ENCODE measurements around the gene RFC5.
"Not testable (repeated sequence)": the region's sequence is repeated elsewhere in the genome, so short reads cannot be mapped to it uniquely, and the experiment has no call there.

Gene RFC5, protein sequence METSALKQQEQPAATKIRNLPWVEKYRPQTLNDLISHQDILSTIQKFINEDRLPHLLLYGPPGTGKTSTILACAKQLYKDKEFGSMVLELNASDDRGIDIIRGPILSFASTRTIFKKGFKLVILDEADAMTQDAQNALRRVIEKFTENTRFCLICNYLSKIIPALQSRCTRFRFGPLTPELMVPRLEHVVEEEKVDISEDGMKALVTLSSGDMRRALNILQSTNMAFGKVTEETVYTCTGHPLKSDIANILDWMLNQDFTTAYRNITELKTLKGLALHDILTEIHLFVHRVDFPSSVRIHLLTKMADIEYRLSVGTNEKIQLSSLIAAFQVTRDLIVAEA

DNA sequence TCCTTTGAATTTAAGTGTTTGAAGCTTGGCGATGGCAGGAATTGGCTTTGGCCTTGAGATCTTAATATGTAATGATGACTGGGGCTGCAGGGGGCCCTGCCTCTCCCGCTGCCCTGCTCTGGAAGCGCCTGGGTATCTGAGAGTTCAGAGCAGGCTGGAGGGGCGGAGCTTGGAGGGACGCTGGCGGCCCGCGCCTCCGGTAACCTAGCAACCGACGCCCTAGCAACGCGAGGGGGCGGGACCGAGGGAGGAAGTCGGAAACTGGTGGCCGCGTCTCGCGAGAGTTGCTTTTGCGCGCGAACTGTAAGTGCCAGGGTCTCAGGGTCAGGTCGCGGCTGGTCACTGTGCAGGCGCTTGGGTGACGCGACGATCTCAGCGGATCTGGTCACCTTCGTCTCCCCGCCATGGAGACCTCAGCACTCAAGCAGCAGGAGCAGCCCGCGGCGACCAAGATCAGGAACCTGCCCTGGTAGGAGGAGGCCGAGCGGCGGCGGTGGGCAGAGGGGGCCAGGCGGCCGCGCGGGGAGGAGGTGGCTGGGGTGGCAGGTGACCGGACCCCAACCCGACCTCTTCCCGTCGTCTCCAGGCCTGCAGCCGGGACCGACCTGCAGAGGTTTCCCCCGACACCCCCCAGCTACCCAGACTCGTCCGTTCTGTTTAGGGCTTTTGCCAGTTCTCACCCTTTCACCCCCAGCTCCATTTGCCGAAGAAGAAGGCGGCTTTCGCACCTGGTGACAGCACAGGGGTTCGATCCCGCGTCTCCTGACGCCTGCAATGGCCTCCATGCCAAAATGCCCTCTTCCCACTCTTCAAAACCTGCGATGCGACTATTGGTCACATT, at the start of gene RFC5:
RFC5 (plus strand) TSS at position 280 of the 841 bp plus-strand sequence; CDS start at position 405, 125 bp downstream.
- FAIRE-seq: peak; percentile 95

DNA sequence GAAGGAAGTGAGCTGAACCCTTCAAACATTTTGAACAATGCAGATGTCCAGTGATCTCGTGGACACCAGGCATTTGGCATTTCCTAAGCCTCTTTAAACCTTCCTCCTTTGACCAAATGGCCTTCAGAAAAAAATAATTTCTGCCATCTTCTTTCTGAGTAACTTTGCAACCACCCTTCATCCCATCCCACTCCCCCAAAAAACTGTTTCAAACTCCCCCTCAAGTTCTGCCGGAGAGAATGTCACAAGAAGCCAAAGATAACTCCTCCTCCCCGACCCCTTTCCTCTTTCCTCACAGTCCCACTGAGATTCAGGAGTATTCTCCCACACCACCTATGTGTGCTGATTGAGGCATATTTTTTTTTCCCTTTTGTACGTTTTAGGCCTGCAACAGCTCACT, 49.5 kb upstream of the RFC5 start:
- no peak for DNase-seq (ENCODE audit: extremely low spot score, insufficient read length, low read depth)

More for the DNA sequence above, at the start of gene RFC5:
- DNase-seq (ENCODE audit: extremely low spot score, insufficient read length, low read depth): peak; percentile 98

DNA sequence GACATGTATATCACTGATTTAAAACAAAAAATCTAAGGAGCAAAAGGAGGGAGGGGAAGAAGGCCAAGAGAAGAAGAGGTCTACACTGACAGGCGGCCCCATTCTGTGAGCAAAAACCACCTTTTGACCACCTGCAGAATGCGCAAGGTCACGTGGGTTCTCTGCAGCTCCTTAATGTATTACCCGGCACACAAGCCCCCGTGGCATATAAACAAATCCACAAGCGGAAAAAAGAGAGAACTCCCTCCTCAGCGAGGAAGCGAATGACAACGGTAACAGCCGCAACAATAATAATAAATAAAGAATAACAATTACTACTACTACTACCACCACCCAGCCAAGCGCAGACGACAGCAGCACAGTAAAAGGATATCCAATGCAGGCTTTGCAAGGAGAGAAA, 49.0 kb upstream of the RFC5 start:
- FAIRE-seq: no peak

More for the DNA sequence above, 49.5 kb upstream of the RFC5 start:
- FAIRE-seq: no peak

DNA sequence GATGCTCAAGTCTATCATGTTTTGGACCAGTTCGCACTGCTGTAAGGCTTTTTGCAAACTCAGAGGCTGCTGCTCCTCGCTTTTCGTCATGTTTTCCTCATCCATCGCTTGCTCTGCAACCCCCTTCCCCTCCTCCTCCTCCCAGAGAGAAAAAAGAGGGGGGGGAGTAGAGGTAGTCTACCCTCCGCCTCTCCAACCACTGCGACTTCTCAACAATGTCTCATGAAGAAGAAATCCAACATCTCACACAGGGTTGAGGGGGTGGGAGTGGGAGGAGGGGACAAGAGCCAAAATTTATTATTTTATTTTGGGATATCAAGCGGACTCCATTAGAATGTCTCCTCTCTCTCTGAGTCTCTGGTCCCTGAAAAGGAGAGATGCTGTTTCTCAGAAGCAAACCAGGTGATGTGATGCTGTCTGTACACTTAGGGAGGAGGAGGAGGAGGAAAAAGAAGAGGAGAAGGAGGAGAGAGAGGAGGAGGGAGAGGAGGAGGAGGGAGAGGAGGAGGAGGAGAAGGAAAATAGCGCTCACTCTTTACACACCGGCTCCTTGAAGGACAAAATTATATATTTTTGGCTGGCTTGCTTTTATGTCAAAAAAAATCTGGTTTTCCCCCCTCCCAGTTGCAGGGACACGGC, 48.2 kb upstream of the RFC5 start:
- FAIRE-seq (no peak), DNase-seq (ENCODE audit: extremely low spot score, insufficient read length, low read depth) (no peak)

More for the DNA sequence above, 49.0 kb upstream of the RFC5 start:
- no peak for DNase-seq (ENCODE audit: extremely low spot score, insufficient read length, low read depth)

DNA sequence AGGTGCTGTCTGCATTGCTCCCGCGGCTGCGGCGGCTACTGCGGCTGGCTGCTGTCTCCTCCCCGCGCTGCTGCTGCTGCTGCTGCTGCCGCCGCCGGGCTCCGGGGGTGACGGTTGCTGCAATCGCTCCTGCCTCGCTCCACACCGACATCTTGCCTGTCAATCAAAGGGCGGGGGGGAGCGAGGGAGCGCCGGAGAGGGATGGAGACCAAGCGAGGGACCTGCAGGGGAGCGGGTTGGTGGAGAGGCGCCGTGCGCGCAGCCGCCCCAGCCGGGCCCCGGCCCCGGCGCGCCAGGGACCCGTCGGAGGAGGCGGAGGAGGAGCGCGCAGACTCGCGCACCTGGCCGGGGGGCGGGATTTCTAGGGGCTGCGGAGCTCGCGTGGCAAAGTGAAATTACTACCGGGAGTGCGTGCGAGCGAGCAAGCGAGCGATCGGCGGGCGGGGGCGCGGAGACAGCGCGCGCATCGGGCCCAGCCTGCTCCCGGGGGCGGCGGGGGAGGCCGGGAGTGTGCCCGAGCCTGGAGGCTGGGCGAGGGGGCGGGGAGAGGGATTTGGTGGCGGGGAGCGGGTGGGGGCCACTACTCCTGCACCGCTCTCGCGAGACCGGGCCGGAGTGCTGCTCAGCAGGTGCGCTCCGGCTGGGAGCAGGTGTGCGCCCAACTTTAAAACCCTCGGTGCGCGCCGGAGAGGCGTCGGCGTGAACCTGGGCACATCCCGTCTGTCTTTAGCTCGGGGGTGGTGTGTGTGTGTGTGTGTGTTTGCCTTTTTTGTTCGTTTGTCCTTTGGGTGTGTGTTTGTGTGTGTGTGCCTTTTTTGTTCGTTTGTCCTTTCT, 47.5 kb upstream of the RFC5 start, which contains the start of gene KSR2:
KSR2 (minus strand) TSS at position 165 of the 834 bp plus-strand sequence. CDS start 735 bp downstream, outside the sequence.
- DNase-seq (ENCODE audit: extremely low spot score, insufficient read length, low read depth): peak; percentile 29
- no peak for FAIRE-seq

DNA sequence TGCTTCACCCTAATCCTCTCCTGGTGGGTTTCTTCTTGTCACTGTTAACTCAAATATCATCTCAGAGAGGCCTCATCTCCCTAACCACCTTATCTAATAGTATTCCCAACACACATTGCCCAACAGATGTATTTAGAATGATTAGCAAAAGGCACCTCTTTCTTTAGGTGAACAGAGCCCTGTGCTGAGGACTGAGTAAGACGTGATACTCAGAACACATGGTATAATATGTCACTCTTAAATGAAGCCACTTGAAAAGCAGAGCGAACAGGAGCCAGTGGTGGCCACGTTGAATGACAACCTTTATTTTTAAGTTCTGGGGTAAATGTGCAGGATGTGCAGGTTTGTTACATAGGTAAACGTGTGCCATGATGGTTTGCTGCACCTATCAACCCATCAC, 46.2 kb upstream of the RFC5 start:
- no peak for DNase-seq (ENCODE audit: extremely low spot score, insufficient read length, low read depth)
- FAIRE-seq: no peak

DNA sequence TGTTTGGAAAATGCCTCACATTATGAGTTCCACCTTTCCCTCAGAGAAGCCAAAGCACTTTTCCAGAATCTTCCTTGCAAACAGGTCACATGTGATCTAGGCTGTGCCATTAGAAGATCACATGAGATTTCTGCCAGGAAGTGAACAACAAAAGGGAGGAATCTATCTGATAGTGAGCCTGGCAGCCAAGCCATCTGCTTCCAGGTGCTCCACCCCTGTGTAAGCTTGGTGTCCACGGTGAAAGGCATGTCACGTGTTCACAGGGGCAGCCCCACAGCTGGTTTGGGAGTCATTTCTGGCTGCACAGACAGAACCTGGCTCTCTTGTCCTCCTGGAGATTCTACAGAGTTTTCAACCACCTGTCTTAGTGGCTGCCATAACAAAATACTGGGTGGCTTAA, 44.2 kb upstream of the RFC5 start:
- DNase-seq (ENCODE audit: extremely low spot score, insufficient read length, low read depth): no peak

DNA sequence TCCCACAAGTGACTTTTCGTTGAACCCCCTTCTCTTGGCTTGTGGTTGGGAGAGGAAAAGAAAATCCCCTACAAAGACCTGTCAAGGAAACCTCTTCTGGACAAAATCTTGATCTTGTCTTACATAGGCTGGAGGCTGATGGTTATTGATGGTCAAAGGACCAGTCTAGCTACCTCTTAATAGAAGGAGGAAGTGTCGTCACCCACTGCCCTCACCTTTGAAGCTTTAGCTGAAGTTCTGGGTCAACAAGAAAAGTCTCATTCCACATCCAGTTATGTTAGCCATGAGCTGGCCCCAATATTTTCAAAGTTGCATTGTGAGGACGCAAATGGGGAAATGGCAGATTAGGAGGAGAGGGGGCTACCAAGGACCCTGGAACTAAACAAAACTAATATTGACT, 41.5 kb upstream of the RFC5 start:
- no peak for DNase-seq (ENCODE audit: extremely low spot score, insufficient read length, low read depth)
- no peak for FAIRE-seq

More for the DNA sequence above, 44.2 kb upstream of the RFC5 start:
- no peak for FAIRE-seq

DNA sequence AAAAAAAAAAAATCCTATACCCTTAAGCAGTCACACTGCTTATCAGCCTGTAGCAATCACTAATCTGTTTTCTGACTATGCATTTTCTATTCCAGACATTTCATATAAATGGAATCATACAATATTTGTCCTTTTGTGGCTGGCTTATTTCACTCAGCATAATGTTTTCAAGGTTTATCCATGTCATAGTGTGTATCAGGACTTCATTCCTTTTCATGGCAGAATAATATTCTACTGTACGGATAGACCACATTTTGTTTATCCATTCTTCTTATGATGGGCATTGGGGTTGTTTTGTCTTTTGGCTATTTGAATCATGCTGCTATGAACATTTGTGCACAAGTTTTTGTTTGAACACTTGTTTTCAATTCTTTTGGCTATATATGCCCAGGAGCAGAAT, 39.1 kb upstream of the RFC5 start:
- FAIRE-seq (no peak), DNase-seq (ENCODE audit: extremely low spot score, insufficient read length, low read depth) (no peak)

DNA sequence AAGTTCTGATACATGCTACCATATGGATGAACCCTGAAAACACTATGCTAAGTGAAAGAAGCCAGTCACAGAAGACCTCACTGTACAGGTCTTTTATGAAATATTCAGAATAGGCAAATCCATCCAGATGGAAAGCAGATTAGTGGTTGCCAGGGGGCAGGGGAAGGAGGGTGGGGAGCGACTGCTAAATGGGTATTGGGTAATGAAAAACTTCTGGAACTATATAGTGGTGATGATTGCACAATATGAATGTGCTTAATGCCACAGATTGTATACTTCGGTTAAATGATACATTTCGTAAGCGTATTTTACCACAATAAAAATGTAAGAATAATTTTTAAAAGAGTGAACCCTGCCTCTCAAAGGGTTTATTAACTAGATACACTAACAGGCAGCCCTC, 35.9 kb upstream of the RFC5 start:
- no peak for DNase-seq (ENCODE audit: extremely low spot score, insufficient read length, low read depth)
- no peak for FAIRE-seq

DNA sequence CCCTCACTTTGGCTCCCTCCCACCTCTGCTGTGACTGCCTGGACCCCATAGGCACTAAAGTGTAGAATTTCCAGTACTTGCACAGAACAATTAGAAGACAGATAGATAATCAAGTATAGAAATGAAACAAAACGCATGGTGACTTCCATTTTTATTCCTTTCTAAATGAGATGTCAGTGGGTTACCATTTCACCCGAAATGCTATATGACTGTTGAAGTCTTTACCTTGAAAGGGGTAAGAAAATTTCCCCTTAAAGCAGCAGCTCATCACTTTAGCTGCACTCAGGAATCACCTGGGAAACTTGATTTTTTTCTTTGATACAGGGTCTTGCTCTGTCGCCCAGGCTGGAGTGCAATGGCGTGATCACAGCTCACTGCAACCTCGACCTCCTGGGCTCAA, 35.2 kb upstream of the RFC5 start:
- FAIRE-seq (no peak), DNase-seq (ENCODE audit: extremely low spot score, insufficient read length, low read depth) (no peak)

DNA sequence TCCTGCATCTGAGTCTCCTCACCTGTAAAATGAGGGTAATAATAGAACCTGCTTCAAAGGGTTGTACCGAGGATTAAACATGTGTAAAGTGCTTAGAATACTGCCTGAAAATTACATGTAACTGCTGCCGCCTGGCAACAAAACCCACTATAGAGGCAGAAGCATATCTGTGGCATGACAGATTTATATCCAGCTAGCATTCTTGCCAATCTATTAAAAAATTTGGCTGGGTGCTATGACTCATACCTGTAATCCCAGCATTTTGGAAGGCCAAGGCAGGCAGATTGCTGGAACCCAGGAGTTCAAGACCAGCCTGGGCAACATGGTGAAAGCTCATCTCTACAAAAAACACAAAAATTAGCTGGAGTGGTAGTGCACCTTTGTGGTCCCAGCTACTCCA, 31.3 kb upstream of the RFC5 start:
- DNase-seq (ENCODE audit: extremely low spot score, insufficient read length, low read depth) (no peak), FAIRE-seq (no peak)

DNA sequence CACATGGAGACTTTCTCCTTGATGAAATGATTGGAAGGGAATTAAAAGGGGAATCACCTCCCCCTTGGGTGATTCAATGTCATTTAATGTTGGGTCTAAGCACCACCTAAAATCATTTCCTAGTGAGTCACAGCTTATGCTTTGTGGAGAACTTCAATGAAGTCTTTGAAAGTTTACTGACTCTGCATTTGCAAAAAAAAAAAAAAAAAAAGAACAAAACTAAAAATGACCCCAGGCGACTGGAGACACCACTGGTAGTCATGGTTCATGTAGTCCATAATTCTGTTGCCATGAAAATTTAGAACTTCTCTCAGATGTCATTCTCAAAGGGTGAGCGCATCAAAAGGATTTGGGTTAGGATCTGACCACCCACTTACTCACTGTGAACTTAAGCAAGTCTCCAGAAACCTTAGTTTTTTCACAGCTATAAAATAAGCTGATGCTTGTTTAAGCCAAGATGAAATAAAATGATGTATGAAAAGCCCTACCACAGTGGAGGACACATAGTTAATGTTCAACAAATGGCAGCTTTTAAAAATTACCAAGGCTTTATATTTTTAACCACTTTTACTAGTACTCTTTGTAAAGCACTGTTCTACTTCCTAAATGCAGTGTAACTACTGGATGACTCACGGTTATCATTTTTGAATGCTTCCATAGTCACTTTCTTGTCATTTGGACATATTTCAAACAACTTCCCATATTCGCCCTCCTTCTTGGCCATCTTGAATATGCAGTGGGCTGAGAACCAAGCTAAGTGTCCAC, 29.6 kb upstream of the RFC5 start:
- FAIRE-seq: no peak
- DNase-seq (ENCODE audit: extremely low spot score, insufficient read length, low read depth): no peak

DNA sequence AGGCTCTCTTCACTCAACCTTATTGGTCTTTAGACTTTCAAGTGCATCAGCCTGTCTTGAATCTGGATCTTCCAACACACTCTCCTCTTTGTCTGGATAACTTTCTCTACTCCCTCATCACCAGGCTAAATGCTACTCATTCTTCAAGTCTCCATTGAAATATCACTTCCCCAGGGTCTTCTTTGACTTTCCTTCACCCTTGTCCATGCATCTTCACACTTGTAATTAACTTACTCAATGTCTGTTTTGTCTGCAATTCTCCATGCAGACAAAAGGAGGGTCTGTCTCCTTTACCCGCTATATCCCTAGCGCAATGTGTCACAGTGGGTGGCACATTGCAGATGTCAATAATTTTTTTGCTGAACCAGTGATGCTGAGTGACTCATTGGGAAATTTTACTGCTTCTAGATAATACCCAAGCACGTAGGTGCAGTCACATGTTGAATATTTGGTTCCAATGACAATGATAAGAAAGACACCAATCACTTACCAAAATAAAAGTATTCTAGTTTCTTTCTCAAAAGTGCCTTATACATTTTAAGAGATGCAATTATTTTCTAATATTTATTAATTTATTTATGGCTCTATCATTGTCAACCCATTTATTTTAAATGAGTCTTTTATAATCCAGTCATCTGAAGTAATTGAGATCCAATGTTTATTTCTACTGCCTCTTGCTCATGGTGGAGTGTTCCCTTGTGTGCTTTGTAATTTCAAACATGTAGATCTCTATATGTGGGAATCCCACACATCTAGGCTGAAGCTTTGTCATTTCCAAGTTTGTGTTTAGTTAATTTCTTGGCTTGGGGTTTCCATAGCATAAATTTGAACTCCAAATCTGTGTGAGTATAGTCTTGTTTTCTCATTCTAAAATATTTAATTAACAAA, 21.7 kb upstream of the RFC5 start:
- no peak for FAIRE-seq
- DNase-seq (ENCODE audit: extremely low spot score, insufficient read length, low read depth): no peak

DNA sequence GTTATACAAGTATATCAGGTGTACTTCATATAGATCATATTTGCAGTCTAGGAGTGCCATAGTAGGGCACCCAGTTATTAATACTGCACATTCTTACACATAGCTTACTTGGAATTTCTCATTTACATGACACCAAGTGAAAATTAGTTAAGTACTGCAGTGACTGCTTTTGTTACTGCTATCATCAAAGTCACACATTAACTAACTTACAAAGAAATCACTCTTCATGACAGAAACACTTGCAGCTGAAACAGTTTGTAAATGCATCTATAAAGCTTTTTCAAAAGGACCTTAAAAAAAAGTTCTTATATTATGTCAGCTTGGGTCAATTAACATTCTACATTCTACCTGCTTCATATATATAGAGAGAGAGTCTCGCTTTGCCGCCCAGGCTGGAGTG, 17.8 kb upstream of the RFC5 start:
- DNase-seq (ENCODE audit: extremely low spot score, insufficient read length, low read depth) (no peak), FAIRE-seq (no peak)

DNA sequence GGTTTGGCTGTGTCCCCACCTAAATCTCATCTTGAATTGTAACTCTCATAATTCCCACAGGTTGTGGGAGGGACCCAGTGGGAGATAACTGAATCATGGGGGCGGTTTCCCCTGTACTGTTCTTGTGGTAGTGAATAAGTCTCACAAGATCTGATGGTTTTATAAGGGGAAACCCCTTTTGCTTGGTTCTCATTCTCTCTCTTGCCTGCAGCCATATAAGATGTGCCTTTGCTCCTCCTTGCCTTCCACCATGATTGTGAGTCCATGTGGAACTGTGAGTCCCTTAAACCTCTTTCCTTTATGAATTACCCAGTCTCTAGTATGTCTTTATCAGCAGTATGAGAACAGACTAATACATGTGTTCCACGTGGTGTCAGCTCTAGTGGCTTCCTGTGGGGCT, 16.7 kb upstream of the RFC5 start:
- not testable (repeated sequence) for DNase-seq (ENCODE audit: extremely low spot score, insufficient read length, low read depth); FAIRE-seq

DNA sequence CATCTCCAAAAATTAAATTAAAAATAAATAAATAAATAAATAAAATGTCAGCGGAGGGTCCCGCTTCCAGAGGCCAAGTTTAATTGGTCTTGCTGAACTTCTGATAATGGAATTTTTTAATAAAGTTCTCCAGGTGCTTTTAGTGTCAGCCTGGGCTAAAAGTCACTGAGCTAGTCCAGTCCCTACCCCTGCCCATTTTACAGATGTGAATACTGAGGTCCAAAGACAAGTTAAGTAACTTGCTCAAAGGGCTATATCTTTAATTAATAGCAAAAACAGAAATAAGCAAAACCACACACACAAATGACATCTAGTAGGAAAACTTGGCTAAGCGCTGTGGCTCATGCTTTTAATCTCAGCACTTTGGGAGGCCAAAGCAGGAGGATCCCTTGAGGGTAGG, 5.6 kb upstream of the RFC5 start:
- DNase-seq (ENCODE audit: extremely low spot score, insufficient read length, low read depth): no peak
- FAIRE-seq: no peak

DNA sequence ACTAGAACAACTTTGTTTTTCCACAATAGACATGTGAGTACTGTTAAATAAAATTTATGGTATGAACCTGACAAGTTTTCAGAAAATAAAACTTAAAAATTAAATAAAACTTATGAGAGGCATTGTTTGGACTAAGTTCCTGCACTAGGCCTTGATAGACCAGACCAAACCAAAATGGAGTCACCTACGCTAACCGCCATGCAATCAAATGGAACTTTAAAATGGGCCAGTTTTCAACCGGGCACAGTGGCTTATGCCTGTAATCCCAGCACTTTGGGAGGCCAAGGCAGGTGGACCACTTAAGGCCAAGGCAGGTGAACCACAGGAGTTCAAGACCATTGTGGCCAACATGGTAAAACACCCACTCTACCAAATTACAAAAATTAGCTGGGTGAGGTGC, 5.1 kb upstream of the RFC5 start:
- DNase-seq (ENCODE audit: extremely low spot score, insufficient read length, low read depth) (no peak), FAIRE-seq (no peak)
